HL-60 (cell line): ENCODE results near the gene COLQ.

Experiments
- GABPA ChIP-seq: IDR thresholded peaks from 2 replicates; pipeline ENCODE4 v1.6.1; 2012; ENCODE audit warnings: low read depth
- POLR2AphosphoS5 ChIP-seq: IDR thresholded peaks from 2 replicates; pipeline ENCODE4 v1.6.1; 2012; ENCODE audit warnings: low read depth
- REST ChIP-seq: IDR thresholded peaks from 2 replicates; pipeline ENCODE4 v1.6.1; 2012; ENCODE audit warnings: low read depth; ENCODE audit not compliant: insufficient replicate concordance
- SPI1 ChIP-seq: IDR thresholded peaks from 2 replicates; pipeline ENCODE4 v1.6.1; 2012; ENCODE audit warnings: low read depth, mild to moderate bottlenecking, borderline replicate concordance
- TF ChIP-seq, protein P1 (sequence below): IDR thresholded peaks from one replicate; pipeline ENCODE4 v1.5.1; 2011; ENCODE audit warnings: low read length, control low read depth, inconsistent platforms; ENCODE audit not compliant: insufficient read depth

DNA sequence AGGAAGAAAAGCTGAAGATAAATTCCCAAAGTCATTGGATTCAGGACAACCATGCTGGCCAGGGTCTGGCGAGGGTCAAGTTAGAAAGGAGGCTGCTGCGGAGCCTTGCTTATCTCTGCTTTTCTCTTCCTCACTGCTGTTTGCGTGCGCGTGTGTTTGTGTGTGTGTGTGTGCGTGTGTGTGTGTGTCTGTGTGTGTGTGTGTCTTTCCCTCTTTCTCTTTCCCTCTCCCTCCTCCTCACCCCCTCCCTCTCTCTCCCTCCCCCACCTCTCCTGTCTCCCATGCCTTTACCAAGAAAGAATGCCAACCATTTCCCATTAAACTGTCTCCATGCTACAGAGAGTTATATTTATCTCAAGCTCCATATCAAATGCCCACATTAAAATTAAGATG, at the start of gene COLQ:
- TF ChIP-seq, protein P1, sequence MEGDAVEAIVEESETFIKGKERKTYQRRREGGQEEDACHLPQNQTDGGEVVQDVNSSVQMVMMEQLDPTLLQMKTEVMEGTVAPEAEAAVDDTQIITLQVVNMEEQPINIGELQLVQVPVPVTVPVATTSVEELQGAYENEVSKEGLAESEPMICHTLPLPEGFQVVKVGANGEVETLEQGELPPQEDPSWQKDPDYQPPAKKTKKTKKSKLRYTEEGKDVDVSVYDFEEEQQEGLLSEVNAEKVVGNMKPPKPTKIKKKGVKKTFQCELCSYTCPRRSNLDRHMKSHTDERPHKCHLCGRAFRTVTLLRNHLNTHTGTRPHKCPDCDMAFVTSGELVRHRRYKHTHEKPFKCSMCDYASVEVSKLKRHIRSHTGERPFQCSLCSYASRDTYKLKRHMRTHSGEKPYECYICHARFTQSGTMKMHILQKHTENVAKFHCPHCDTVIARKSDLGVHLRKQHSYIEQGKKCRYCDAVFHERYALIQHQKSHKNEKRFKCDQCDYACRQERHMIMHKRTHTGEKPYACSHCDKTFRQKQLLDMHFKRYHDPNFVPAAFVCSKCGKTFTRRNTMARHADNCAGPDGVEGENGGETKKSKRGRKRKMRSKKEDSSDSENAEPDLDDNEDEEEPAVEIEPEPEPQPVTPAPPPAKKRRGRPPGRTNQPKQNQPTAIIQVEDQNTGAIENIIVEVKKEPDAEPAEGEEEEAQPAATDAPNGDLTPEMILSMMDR = no peak
- TF ChIP-seq POLR2AphosphoS5 (no peak), REST (no peak), SPI1 (no peak), GABPA (no peak)
